Breast epithelium (tissue), 4 donors: ENCODE measurements around the gene DCTN2. TPM values are rescaled to one million over a fixed set of nuclear protein-coding genes. Genes with fewer than 3 reads are reported as not detected.
"Not testable (repeated sequence)": the region's sequence is repeated elsewhere in the genome, so short reads cannot be mapped to it uniquely, and the experiment has no call there.

ENCODE experiments used
- DNase-seq, 2 donors: peaks; one replicate each; pipeline ENCODE4 v3.0.0-alpha.2; 2019; ENCODE audit warnings: low spot score in 2 of 2
- H3K27ac ChIP-seq, 2 donors: fragments of 200-600 bp; sonication (generic) in 1 of 2; one replicate each; pipeline ENCODE4 v1.5.1; 2016 to 2019; ENCODE audit warnings: mild to moderate bottlenecking in 1 of 2
- H3K27me3 ChIP-seq, 2 donors: fragments of 200-600 bp; sonication (generic) in 1 of 2; one replicate each; pipeline versions ENCODE4 v1.5.1 to v1.6.0; 2017 to 2019; ENCODE audit warnings: control low read depth in 1 of 2, mild to moderate bottlenecking in 1 of 2
- H3K36me3 ChIP-seq: fragments of 200-600 bp; one replicate; pipeline ENCODE4 v1.5.1; 2019
- H3K4me1 ChIP-seq, 2 donors: fragments of 200-600 bp; sonication (generic); one replicate each; pipeline ENCODE4 v1.5.1; 2016 to 2019; ENCODE audit warnings: control low read depth in 1 of 2
- H3K4me3 ChIP-seq, 3 donors: fragments of 200-600 bp; sonication (generic); 1 replicate in 2 of 3; 2 replicates in 1 of 3; pipeline ENCODE4 v1.5.1; 2016 to 2019; ENCODE audit warnings: mild to moderate bottlenecking in 3 of 3, moderate library complexity in 2 of 3
- H3K9me3 ChIP-seq, 2 donors: fragments of 200-600 bp; sonication (generic) in 1 of 2; one replicate each; pipeline ENCODE4 v1.5.1; 2016 to 2019; ENCODE audit warnings: control low read depth in 1 of 2
- POLR2A ChIP-seq: fragments of 450-650 bp; IDR thresholded peaks from one replicate; pipeline ENCODE4 v1.6.1; 2016; ENCODE audit warnings: antibody characterized with exemption, mild to moderate bottlenecking, moderate library complexity
- POLR2AphosphoS5 ChIP-seq, 3 donors: sonication (generic); formaldehyde crosslinking; IDR thresholded peaks; one replicate each; pipeline ENCODE4 v1.6.1; 2017; ENCODE audit warnings: antibody characterized with exemption in 3 of 3
- intact Hi-C: fragments of 100-400 bp; cut with DNase I; formaldehyde crosslinking; loops from one replicate; pipeline ENCODE4 v1.15.1; 2023; ENCODE audit warnings: low total_unique reads
- total RNA-seq, 3 donors: library from RNA; depleted of rRNA; stranded (reverse); fragments of >200 nt; gene quantifications; one replicate each; pipeline ENCODE4 v1.1.0, GENCODE V29; 2016
- TF ChIP-seq, protein P1 (sequence below), 3 donors: fragments of 450-650 bp; IDR thresholded peaks; one replicate each; pipeline ENCODE4 v1.5.1; 2016 to 2017; ENCODE audit warnings: antibody characterized with exemption in 3 of 3, mild to moderate bottlenecking in 3 of 3, moderate library complexity in 3 of 3

DCTN2 gene
- total RNA-seq, 3 donors from 2014 or later: 108 to 138 (median 131) TPM

DNA sequence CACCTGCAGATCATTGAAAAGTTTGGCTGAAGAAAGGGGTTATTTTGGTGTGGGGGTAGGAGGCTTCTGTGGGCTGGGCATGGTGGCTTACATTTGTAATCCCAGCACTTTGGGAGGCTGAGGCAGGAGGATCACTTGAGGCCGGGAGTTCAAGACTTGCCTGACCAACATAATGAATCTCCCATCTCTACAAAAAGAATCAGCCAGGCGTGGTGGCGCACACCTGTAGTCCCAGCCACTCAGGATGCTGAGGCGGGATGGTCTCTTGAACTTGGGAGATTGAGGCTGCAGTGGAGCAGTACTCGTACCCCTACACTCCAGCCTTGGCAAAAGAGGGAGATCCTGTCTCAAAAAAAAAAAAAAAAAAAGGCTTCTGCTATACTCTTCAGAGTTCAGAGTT is 33.7 kb downstream of the DCTN2 start:
- intact Hi-C loops: no loop called here
- Histone ChIP-seq H3K4me3 (no peak overlapping the region), H3K4me1 (peaks cover 0 to 3% of the 10 kb centered on the region in 2 donors), H3K27ac (no peak overlapping the region), H3K9me3 (no peaks in the 10 kb centered on the region), H3K36me3 (peaks cover 6% of the 10 kb centered on the region), H3K27me3 (no peaks in the 10 kb centered on the region)
- no peak for DNase-seq
- TF ChIP-seq, protein P1, sequence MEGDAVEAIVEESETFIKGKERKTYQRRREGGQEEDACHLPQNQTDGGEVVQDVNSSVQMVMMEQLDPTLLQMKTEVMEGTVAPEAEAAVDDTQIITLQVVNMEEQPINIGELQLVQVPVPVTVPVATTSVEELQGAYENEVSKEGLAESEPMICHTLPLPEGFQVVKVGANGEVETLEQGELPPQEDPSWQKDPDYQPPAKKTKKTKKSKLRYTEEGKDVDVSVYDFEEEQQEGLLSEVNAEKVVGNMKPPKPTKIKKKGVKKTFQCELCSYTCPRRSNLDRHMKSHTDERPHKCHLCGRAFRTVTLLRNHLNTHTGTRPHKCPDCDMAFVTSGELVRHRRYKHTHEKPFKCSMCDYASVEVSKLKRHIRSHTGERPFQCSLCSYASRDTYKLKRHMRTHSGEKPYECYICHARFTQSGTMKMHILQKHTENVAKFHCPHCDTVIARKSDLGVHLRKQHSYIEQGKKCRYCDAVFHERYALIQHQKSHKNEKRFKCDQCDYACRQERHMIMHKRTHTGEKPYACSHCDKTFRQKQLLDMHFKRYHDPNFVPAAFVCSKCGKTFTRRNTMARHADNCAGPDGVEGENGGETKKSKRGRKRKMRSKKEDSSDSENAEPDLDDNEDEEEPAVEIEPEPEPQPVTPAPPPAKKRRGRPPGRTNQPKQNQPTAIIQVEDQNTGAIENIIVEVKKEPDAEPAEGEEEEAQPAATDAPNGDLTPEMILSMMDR (IDR thresholded peaks at IDR 0.05): no peak
- no peak for TF ChIP-seq POLR2A
- TF ChIP-seq POLR2AphosphoS5 (IDR thresholded peaks at IDR 0.05): no peak

DNA sequence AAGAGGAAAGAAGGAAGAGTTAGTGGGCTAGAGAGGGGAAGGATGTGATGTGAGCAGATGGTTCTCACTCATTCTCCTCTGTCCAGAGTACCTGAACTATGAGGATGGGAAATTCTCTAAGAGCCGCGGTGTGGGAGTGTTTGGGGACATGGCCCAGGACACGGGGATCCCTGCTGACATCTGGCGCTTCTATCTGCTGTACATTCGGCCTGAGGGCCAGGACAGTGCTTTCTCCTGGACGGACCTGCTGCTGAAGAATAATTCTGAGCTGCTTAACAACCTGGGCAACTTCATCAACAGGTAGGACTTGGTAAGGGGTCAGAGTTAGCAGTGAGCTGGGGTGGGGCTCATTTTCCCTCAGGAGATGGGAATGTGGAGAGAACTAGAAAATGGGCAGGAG is 34.3 kb downstream of the DCTN2 start:
- Histone ChIP-seq H3K9me3 (no peaks in the 10 kb centered on the region), H3K4me3 (no peak overlapping the region), H3K27ac (no peak overlapping the region), H3K4me1 (no peaks in the 10 kb centered on the region), H3K36me3 (peaks cover 6% of the 10 kb centered on the region), H3K27me3 (no peaks in the 10 kb centered on the region)
- intact Hi-C loops: no loop called here
- no peak for DNase-seq
- TF ChIP-seq, protein P1 (IDR thresholded peaks at IDR 0.05): no peak
- no peak for TF ChIP-seq POLR2AphosphoS5 (IDR thresholded peaks at IDR 0.05)
- TF ChIP-seq POLR2A: no peak

DNA sequence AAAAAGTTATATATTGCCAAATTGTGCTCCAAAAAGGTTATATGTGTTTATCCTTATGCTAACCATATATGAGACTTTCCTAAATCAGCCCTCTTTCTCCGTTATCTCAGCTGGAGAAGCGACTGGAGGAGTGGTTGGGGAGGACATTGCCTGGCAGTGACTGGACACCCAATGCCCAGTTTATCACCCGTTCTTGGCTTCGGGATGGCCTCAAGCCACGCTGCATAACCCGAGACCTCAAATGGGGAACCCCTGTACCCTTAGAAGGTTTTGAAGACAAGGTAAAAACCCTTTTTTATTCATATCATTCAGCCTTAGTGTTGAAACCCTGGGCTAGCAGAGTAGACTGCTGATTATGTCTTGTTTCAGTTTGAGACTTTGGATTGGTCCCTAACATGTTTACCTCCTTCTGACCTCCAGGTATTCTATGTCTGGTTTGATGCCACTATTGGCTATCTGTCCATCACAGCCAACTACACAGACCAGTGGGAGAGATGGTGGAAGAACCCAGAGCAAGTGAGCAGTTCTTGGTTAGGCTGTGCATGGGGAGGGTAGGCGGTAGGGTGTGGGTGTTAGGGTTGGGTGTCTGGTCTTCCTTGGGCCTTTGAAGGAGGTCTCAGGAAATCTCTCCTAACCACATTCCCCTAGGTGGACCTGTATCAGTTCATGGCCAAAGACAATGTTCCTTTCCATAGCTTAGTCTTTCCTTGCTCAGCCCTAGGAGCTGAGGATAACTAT is 35.2 kb downstream of the DCTN2 start:
- TF ChIP-seq, protein P1 (IDR thresholded peaks at IDR 0.05): no peak
- TF ChIP-seq POLR2AphosphoS5 (IDR thresholded peaks at IDR 0.05): no peak
- no peak for TF ChIP-seq POLR2A
- Histone ChIP-seq H3K4me1 (no peaks in the 10 kb centered on the region), H3K36me3 (peaks cover 6% of the 10 kb centered on the region), H3K4me3 (no peak overlapping the region), H3K27ac (no peak overlapping the region), H3K27me3 (no peaks in the 10 kb centered on the region), H3K9me3 (no peaks in the 10 kb centered on the region)
- intact Hi-C loops: no loop called here
- no peak for DNase-seq

DNA sequence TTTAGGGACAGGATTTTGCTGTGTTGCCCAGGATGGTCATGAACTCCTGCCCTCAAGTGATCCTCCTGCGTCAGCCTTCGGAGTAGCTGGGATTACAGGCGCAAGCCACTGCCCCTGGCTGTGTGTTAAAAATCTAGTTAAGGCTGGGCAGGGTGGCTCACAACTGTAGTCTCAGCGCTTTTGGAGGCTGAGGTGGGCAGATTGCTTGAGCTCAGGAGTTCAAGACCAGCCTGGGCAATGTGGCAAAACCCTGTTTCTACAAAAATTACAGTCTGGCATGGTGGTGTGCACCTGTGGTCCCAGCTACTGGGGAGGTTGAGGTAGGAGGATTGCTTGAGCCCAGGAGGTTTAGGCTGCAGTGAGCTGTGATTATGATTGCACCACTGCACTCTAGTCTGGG is 35.8 kb downstream of the DCTN2 start:
- no peaks in the 10 kb centered on the region for H3K4me1 ChIP-seq
- no peak overlapping the region for H3K27ac ChIP-seq
- no peak for TF ChIP-seq POLR2AphosphoS5 (IDR thresholded peaks at IDR 0.05)
- H3K36me3 ChIP-seq: peaks cover 6% of the 10 kb centered on the region
- H3K4me3 ChIP-seq: no peak overlapping the region
- no peaks in the 10 kb centered on the region for H3K9me3 ChIP-seq
- intact Hi-C loops: no loop called here
- H3K27me3 ChIP-seq: no peaks in the 10 kb centered on the region
- no peak for DNase-seq

DNA sequence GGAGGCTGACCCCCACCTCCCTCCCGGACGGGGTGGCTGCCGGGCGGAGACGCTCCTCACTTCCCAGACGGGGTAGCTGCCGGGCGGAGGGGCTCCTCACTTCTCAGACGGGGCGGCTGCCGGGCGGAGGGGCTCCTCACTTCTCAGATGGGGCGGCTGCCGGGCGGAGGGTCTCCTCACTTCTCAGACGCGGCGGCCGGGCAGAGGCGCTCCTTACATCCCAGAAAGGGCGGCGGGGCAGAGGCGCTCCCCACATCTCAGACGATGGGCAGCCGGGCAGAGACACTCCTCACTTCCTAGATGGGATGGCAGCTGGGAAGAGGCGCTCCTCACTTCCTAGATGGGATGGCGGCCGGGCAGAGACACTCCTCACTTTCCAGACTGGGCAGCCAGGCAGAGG is 39.2 kb downstream of the DCTN2 start:
- intact Hi-C loops, H3K4me3 ChIP-seq, H3K27me3 ChIP-seq, H3K9me3 ChIP-seq, H3K4me1 ChIP-seq, DNase-seq, H3K27ac ChIP-seq, H3K36me3 ChIP-seq: not testable (repeated sequence)

DNA sequence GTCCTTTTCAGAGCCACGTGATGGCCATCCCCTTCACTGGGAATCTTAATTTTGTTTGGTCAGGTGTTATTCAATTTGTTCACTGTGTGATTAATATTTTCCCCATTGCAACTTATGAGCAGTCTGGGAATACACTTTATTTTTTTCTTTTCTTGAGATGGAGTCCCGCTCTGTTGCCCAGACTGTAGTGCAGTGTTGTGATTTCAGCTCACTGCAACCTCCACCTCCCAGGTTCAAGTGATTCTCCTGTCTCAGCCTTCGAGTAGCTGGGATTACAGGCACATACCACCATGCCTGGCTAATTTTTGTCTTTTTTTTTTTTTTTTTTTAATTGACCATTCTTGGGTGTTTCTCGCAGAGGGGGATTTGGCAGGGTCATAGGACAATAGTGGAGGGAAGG is 40.5 kb downstream of the DCTN2 start:
- H3K4me1 ChIP-seq, H3K36me3 ChIP-seq, intact Hi-C loops, H3K4me3 ChIP-seq, H3K9me3 ChIP-seq, DNase-seq, H3K27me3 ChIP-seq, H3K27ac ChIP-seq: not testable (repeated sequence)

DNA sequence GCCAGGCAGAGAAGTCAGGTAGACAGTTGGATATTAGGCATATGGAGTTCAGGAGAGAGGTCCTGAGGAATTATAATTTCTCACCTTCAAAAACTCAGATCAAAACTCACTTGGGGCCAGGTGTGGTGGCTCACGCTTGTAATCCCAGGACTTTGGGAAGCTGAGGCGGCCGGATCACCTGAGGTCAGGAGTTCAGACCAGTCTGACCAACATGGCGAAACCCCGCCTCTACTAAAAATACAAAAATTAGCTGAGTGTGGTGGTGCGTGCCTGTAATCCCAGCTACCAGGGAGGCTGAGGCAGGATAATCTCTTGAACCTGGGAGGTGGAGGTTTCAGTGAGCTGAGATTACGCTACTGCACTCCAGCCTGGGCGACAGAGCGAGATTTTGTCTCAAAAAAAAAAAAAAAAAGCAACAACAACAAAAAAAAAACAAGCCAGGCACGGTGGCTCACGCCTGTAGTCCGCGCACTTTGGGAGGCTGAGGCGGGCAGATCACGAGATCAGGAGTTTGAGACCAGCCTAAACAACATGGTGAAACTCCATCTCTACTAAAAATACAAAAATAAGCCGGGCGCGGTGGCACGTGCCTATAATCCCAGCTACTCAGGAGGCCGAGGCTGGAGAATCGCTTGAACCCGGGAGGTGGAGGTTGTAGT is 44.6 kb downstream of the DCTN2 start:
- H3K27me3 ChIP-seq, DNase-seq, H3K9me3 ChIP-seq, intact Hi-C loops, H3K4me3 ChIP-seq, H3K27ac ChIP-seq, H3K36me3 ChIP-seq, H3K4me1 ChIP-seq: not testable (repeated sequence)
